HG03432 (cell line): ENCODE measurements around the gene TBC1D1.
"Not testable (repeated sequence)": the region's sequence is repeated elsewhere in the genome, so short reads cannot be mapped to it uniquely, and the experiment has no call there.

Source experiments
- ATAC-seq: cut with Tn5 transposase; IDR thresholded peaks from one replicate; pipeline ENCODE4 v1.9.1; 2021; ENCODE audit warnings: mild to moderate bottlenecking, moderate library complexity; ENCODE audit not compliant: unreplicated experiment

Gene TBC1D1

DNA sequence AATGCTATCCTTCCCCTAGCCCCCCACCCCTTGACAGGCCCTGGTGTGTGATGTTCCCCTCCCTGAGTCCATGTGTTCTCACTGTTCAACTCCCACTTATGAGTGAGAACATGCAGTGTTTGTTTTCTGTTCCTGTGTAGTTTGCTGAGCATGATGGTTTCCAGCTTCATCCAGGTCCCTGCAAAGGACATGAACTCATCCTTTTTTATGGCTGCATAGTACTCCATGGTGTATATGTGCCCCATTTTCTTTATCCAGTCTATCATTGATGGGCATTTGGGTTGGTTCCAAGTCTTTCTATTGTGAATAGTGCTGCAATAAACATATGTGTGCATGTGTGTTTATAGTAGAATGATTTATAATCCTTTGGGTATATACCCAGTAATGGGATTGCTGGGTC, 32.2 kb downstream of the TBC1D1 start:
- ATAC-seq = not testable (repeated sequence)

DNA sequence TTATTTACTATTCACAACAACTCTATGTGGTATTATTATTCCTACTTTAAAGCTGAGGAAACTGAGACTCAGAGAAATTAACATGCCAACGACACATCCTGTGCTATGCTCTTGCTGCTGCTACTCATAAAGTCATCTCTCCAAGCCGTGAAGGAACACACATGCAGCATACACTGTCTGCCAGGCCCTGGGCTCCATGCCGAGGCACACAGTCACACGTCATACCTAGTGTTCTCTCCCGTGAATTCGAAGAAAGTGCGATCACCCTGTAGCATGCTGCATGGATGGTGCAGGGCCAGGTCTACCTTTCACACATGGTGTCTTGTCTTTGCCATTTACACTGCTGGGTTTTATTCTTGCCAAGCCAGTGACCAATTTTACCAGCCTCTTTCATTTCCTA, 34.1 kb downstream of the TBC1D1 start:
- no peak for ATAC-seq

DNA sequence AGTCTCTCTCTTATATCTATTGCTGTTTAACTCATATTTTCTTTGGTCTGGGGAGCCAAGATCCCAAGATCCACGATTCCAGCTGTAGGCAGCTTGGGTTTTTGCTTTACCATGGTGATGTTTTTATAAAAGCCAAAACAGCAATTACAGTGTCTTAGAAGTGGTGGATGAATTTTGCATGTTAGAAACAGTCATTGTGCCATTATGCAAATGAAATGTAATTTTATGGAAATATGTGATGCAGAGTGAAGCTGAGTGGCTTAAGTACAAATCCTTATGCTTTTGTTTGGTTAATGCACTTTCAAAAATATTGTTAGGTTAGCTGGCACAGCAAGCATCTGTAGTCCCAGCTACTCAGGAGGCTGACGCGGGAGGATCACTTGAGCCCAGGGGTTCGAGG, 36.5 kb downstream of the TBC1D1 start:
- no peak for ATAC-seq

DNA sequence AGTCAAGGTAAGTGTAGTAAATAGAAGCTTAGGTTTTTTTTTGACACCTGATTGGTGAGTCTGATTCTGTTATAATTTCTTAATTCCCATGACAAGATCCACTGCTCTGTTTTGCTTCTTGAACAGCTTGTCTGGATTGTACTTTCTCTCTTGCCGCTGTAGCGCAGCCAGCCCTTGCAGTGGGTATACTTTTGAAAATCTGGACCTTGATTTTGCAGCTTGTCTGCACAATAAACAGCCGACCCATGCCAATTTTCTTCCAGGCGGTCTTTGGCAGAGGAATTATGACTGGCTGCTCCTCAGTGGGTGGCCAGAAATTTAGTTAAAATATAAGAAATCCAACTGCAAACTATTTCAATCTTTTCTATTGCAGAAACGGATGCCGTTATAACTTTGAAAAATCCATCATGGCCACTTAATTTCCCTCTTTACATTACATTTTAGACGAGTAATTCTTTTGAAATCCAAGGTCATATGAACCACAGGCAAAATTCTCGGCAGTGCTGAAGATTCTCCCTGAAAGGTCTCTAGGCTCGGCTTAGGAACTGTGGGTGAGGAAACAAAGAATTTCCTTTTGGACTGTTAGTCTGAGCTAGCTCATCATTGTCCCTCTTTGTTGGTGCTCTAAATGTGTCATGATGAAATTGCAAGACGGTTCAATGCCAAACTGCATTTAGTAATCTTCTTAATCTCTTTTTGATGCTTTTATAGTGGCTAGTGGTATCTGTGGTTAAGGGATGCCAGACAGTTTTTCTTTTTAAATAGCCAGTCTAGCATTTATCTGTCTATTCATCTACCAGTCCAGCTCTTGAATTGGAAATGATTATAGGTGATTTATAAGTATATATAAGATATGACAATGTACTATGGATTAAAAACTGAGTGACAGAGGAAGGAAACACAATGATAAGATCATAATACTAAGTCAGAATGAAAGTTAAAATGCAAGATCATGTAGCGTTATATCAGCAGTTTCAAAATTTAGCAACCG, 37.8 kb downstream of the TBC1D1 start:
- ATAC-seq = no peak

DNA sequence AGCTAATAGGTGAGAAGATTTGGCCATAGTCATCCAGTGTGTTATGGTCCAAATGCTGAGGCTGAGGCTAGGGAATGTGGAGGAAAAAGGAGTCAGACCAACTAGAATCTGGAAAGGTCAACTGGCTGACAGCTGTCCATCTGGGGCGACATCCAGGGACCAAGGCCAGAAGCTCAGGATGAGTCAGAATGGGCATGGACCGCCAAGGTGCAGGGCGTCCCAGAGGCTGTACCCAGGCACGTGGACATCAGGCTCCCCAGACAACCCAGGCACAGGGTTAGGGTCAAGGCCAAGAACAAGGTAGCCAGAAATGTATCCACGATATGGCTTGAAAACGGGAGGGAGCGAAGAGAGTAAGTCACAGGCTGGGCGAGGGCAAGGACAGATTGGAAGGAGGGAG, 43.2 kb downstream of the TBC1D1 start:
- no peak for ATAC-seq

DNA sequence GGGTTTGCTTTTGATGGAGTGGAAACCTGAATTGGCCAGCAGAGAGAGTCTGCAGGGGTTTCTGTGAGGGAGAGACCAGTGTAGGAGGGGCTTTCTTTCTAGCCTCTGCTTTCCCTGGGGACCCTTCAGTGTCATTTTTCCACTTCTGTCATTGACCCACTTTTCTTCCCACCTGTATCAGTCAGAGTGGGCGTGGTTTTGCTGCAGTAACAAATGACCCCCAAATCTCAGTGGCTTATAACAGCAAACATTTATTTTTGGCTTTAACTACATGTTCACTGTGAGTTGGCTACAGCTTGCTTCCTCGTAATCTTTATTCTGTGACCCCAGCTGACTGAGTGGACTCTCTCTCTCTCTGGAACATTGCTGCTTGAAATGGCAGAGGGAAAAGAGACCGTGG, 43.7 kb downstream of the TBC1D1 start:
- no peak for ATAC-seq

DNA sequence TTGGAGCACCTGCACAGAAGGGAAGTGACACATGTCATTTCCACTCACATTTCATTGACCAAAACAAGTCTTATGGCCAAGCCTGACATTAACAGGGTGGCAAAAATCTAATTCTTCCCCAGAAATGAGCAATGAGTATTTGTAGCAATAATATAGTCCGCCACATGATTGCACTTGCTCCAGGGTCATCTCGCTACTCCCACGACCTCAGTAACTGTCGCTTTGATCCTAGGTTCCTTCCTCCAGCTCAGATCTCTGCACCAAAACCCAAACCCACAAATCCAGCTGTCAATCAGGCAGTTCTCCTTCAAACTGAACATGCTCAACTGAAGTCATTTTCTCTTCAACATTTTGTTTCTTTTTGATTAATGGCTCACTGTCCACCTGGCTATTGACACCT, 44.1 kb downstream of the TBC1D1 start:
- ATAC-seq = no peak

DNA sequence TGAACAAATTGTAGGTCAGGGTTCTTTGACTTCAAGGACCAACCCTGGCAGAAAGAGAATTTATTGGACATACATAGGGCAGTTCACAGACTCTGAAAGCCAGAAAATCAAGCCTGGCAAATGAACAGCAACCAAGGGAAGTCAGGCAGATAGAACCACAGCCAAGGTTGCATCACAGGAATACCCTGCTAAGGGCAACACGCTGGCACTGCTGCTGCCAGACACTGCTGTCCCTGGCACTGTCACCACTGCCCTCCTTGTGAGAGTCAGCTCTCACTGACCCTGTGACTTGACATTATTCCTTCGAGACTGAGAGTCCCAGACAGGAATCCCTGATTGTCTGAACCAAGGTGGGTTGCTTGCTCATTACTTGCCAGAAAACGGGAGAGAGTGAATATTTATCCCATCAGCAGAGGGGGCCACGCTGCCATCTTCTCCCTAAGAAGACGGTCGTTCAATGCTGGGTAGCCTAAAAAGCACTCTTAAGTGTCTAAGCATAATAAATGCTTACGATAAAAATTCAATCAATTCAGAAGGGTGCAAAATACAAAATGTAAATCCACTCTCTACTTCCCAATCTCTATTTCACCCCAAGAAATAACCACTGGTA, 46.1 kb downstream of the TBC1D1 start:
- no peak for ATAC-seq

DNA sequence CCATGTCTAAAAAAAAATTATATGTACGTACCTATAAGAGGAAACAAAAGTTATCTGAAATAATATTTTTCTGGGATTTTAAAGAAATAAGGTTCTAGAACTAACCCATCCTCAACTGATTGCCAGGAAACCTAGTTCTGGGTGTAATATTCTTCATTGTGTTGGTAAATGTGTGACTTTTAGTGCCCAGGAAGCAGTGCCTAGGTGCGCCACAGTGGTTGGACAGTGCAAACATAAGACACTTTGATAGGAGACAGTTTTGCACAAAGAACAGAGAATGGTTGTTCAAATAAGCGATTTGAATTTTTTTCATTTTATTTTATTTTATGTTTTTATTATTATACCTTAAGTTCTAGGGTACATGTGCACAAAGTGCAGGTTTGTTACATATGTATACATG, 47.3 kb downstream of the TBC1D1 start:
- no peak for ATAC-seq

DNA sequence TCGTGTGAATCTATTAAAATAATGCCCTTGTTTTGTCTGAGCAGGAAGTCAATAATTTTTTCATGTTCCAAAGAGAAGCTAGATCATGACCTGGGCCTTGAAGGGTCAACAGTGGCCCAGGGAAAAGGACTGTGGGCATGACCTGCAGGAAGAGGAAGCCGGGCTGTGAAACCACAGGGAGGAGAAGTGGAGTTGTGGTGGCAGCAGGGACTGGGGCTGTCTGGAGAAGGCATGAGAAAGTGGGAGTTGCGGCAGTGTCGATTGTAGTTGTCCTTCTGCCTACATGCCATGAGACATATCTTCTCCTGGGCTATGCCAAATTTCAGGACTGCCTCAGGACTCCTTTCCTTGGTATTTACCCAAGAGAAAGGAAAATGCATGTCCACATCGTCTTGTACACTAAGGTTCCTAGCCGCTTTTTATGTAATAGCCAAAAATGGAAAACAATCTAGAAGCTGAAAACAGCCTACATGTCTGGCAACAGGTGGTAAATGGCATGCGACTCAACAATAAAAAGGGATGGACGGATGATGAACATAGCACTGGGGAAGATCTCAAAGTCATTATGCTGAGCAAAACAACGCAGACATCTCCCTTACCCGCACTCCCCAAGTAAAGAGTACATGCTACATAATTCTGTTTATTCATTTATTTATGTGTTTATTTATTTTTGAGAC, 55.8 kb downstream of the TBC1D1 start:
- no peak for ATAC-seq

DNA sequence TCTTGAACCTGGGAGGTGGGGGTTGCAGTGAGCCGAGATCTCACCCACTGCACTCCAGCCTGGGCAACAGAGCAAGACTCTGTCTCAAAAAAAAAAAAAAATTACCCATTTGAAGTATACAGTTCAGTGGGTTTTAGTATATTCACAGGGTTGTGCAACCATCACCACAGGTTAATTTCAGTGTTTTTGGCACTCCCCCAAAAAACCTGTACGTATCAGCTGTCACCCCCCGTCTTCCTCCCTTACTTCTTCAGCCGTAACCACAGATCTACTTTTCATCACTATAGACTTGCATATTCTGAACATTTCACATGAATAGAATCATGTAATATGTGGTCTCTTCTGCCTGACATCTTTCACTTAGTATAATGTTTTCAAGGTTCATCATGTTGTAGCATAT, 57.7 kb downstream of the TBC1D1 start:
- peak; percentile 54 for ATAC-seq

DNA sequence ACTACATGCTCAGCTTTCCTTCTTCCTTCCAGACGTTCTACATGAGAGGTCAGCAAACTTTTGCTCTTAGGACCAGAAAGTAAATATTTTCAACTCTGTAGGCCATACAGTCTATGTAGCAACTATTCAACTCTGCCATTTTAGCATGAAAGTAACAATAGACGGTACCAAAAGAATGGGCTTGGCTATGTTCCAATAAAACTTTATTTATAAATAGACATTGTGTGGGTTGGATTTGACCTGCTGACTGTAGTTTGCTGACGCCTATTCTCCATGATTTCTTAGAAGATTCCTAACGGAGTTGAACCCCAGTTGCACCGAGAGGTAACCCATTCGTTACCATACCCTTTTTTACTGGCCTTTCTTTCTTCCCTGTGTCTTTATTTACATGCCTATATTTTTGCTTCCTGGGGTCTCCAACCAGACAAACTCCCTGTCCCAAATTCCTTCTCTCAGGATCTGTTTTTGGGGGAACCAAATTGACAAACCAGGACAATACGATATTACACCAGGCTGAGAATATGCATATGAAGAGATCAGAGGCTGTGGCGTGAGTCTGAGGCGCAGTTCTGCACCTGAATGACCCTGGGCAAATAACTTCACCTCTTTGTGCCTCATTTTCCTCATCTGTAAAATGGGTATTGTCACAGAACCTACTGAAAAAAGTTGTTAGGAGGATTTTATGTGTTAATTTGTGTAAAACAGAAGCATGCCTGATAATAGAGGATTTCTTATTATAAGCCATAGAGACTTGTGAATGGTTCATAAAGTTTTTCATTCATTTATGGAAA, 58.9 kb downstream of the TBC1D1 start:
- no peak for ATAC-seq

DNA sequence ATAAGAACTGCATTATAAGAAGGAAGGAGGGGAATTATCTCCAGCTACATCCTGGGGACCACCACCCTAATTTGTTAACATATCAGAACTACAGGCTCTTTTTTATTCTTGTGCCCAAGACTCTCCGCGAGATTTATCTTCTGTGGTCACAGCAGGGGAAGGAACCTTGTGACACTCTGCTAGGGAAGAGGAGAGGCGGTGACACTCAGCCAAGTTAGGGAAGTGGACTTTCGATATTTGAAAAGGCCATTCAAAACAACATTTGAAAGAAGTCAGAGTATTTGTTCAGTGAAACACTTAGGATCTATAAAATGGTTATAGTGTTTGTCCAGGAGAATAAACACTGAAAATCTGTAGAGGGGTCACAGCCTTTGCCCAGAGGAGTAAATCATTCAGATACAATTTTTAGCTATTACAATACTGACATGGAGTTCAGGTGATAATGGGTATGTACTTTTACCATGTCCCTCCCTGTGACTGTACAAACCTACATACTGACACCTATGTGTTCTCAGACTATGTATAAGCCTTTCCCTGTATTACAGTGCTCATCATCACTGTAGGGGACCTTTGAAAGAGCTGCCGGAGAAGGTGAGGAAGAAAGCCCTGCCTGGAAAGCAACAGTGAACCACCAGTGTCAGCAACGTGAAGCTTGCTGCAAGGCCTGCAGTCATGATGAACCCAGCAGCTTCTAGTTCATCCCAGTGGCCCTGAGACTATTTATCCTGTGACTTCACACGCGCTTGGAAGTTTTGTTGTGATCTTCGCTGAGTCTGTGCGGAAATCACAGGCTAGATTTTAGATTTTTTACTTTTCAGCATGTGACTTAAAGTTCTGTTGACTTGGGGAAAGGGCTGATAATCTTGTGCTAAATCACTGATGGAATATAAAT, 60.8 kb downstream of the TBC1D1 start:
- no peak for ATAC-seq

DNA sequence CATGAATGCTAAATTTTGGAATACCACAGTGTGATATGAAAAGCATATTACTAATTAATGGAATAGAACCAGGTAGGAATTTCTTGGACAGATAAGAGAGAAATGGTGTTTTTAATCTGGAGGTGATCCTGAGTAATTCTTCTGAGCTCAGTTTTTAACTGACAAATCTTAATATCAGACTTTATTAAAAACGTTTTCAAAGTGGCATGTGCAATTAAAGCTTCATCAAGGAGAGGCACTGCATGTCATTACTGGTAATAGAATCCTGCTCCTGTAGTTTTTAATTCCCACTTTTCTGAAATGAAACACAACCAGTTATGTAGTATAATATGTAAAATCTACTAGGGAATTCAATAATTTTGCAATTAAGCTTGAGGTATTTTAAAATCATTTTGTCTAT, 62.3 kb downstream of the TBC1D1 start:
- no peak for ATAC-seq

DNA sequence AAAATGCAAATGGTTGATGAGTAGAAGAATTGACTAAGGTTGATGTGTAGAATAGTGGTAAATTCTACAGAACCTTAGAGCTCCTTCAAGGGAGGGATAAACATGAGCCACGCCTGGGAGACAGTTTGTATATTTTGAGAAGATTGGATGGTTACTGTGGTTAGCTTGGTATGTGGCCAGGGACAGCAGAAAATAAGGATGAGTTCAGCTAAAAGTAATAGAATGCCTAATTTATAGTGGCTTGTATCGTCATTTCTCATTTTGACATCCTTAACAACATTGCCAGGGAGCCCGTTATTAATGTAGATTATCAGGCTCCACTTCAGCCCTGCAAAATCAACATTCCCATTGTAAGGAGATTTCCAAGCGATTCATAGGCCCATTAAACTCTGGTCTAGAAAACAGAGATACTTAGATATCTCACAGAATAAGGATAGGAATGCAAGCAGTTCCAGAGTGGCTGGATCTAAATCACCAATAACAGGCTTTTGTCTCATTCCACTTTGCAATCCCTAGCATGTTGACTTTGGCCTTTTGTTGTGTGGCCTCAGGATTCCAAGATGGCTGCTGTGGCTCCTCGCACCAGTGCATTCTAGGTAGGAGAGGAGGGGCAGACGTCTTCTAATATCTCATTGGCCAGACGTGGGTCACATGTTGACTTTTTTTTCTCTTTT, 62.9 kb downstream of the TBC1D1 start:
- no peak for ATAC-seq

DNA sequence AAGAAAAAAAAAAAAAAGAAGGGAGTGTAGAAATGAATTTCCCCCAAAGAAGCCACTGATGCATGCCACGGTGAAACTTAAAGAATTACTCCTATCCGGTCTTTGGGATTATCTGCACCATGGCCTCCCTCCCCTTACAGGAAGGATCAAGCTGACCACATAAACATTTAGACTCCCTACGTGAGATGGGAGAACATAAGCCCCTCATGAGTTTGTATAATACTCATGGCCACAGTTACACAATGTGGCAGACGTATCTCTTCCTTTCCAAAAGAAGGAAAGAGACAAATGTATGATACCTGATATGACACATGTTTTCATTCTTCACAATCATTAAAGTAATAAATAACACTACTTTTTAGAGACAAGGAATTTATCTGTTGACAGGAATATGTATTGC, 66.1 kb downstream of the TBC1D1 start:
- no peak for ATAC-seq

DNA sequence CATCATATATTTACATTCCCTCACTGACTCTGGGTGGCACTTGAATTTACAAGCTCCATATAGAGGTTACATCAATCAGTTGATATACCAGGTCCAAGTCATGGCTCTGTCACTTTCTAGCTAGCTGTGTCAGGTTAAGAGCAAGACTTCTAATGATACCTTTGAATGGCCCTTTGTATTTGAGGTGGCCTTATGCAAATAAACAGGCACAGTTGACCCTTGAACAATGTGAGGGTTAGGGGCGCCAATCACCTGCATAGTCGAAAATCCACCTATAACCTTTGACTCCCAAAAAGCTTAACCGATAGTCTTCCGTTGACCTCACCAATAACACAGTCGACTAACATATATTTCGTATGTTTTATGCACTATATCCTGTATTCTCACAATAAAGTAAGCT, 68.0 kb downstream of the TBC1D1 start:
- ATAC-seq = no peak

DNA sequence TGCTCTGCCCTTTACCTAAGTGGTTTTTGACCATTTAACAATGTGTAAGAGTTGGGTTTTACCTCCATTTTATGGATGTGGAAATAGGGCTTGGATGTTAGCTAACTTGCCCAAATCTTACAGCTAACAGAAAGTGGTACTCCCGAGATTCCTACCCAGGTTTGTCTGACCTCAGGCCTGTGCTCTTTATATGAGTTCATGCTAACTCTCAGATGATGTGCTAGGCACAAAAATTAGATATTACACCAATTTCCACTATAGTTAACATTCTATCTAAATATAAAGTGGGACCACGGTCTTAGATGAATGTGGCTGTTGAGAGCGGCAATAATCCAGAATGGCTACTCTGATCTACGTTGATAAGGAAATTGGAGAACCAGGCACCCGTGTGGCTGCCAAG, 69.2 kb downstream of the TBC1D1 start, which contains the start of gene PTTG2:
Gene PTTG2 (plus strand): TSS at position 301 of the 400 bp plus-strand sequence. CDS start 37 bp downstream, at position 338.
- no peak for ATAC-seq
